HEK293T (cell line): Measurements from ENCODE around the gene PLEKHG2.

Experiments
- CTCF ChIA-PET: fragments of 350-600 bp; formaldehyde crosslinking; extraction: SDS; loops from one replicate; lab custom pipeline; 2021; ENCODE audit warnings: antibody characterized with exemption, inconsistent platforms; lab: Yijun Ruan, JAX
- POLR2A ChIA-PET: fragments of 350-600 bp; formaldehyde crosslinking; extraction: SDS; loops from one replicate; lab custom pipeline; 2020; ENCODE audit warnings: antibody characterized with exemption, inconsistent platforms; lab: Yijun Ruan, JAX
- DNase-seq: peaks from one replicate; pipeline ENCODE4 v3.0.0; 2012; ENCODE audit warnings: mixed read lengths; ENCODE audit errors: extremely low spot score
- ARNT ChIP-seq: fragments of 450-650 bp; IDR thresholded peaks from 2 replicates; pipeline ENCODE4 v1.6.1; 2017; ENCODE audit warnings: mild to moderate bottlenecking
- BHLHE40 ChIP-seq: fragments of 450-650 bp; IDR thresholded peaks from 2 replicates; pipeline ENCODE4 v1.6.1; 2016; ENCODE audit warnings: mild to moderate bottlenecking, moderate library complexity, borderline replicate concordance
- CTBP1 ChIP-seq: fragments of 450-650 bp; IDR thresholded peaks from 2 replicates; pipeline ENCODE4 v1.6.1; 2016; ENCODE audit warnings: borderline replicate concordance
- ELF4 ChIP-seq: fragments of 450-650 bp; IDR thresholded peaks from 2 replicates; pipeline ENCODE4 v1.6.1; 2017; ENCODE audit warnings: antibody characterized with exemption
- FOXA1 ChIP-seq: fragments of 450-650 bp; IDR thresholded peaks from 2 replicates; pipeline ENCODE4 v1.6.1; 2016; ENCODE audit warnings: mild to moderate bottlenecking
- FOXK2 ChIP-seq: fragments of 450-650 bp; IDR thresholded peaks from 2 replicates; pipeline ENCODE4 v1.6.1; 2016; ENCODE audit warnings: mild to moderate bottlenecking
- FOXM1 ChIP-seq: fragments of 450-650 bp; IDR thresholded peaks from 2 replicates; pipeline ENCODE4 v1.6.1; 2017; ENCODE audit warnings: mild to moderate bottlenecking, borderline replicate concordance
- HDGF ChIP-seq: fragments of 450-650 bp; IDR thresholded peaks from 2 replicates; pipeline ENCODE4 v1.6.1; 2017; ENCODE audit warnings: antibody characterized with exemption, borderline replicate concordance
- L3MBTL2 ChIP-seq: fragments of 450-650 bp; conservative IDR thresholded peaks from 2 replicates; pipeline ENCODE4 v1.6.1; 2016; ENCODE audit warnings: mild to moderate bottlenecking
- LEF1 ChIP-seq: fragments of 450-650 bp; IDR thresholded peaks from 2 replicates; pipeline ENCODE4 v1.6.1; 2017; ENCODE audit warnings: mild to moderate bottlenecking, borderline replicate concordance
- NFRKB ChIP-seq: fragments of 450-650 bp; IDR thresholded peaks from 2 replicates; pipeline ENCODE4 v1.6.1; 2016; ENCODE audit warnings: mild to moderate bottlenecking, moderate library complexity
- SP1 ChIP-seq: fragments of 450-650 bp; IDR thresholded peaks from 2 replicates; pipeline ENCODE4 v1.6.1; 2017
- SUZ12 ChIP-seq: fragments of 450-650 bp; IDR thresholded peaks from 2 replicates; pipeline ENCODE4 v1.6.1; 2016; ENCODE audit warnings: mild to moderate bottlenecking
- TARDBP ChIP-seq: fragments of 450-650 bp; IDR thresholded peaks from 2 replicates; pipeline ENCODE4 v1.6.1; 2016
- ZNF384 ChIP-seq: fragments of 450-650 bp; IDR thresholded peaks from 2 replicates; pipeline ENCODE4 v1.6.1; 2016
- TF ChIP-seq, protein P1 (sequence below): fragments of 450-650 bp; IDR thresholded peaks from 2 replicates; pipeline ENCODE4 v1.6.1; 2016

Gene PLEKHG2

GRCh38 chr19:39420769-39421168, 8.3 kb downstream of the PLEKHG2 start:
- TF ChIP-seq FOXA1 (no peak), HDGF (no peak), ARNT (no peak), LEF1 (no peak), ZNF384 (no peak), NFRKB (no peak), TARDBP (no peak), SP1 (no peak), CTBP1 (no peak), FOXK2 (no peak)
- TF ChIP-seq, protein P1, sequence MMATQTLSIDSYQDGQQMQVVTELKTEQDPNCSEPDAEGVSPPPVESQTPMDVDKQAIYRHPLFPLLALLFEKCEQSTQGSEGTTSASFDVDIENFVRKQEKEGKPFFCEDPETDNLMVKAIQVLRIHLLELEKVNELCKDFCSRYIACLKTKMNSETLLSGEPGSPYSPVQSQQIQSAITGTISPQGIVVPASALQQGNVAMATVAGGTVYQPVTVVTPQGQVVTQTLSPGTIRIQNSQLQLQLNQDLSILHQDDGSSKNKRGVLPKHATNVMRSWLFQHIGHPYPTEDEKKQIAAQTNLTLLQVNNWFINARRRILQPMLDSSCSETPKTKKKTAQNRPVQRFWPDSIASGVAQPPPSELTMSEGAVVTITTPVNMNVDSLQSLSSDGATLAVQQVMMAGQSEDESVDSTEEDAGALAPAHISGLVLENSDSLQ: no peak
- DNase-seq: no peak
- ChIA-PET POLR2A (interaction anchor here (1.6 to 6.8 kb wide), 3 partner anchors 8 to 15 kb away, joined by 4 to 78 read pairs (median 4); partner anchors contain the start of gene RPS16), CTCF (interaction anchor here (1.2 kb wide), 1 partner anchor 15 kb away, joined by 5 read pairs; the partner anchor contains the start of gene RPS16)

GRCh38 chr19:39422020-39422419, 9.6 kb downstream of the PLEKHG2 start:
- DNase-seq: no peak
- TF ChIP-seq, protein P1: no peak
- TF ChIP-seq LEF1: no peak
- TF ChIP-seq CTBP1: no peak
- TF ChIP-seq ELF4: no peak
- TF ChIP-seq FOXA1: no peak
- no peak for TF ChIP-seq ARNT
- no peak for TF ChIP-seq ZNF384
- no peak for TF ChIP-seq TARDBP
- TF ChIP-seq SP1: no peak
- no peak for TF ChIP-seq SUZ12
- no peak for TF ChIP-seq FOXM1
- no peak for TF ChIP-seq NFRKB
- no peak for TF ChIP-seq FOXK2
- TF ChIP-seq BHLHE40: no peak
- TF ChIP-seq HDGF: no peak
- no peak for TF ChIP-seq L3MBTL2
- ChIA-PET POLR2A (interaction anchor here (6.8 kb wide), 1 partner anchor 14 kb away, joined by 78 read pairs; the partner anchor contains the start of gene RPS16), CTCF (no interaction called here)

DNA sequence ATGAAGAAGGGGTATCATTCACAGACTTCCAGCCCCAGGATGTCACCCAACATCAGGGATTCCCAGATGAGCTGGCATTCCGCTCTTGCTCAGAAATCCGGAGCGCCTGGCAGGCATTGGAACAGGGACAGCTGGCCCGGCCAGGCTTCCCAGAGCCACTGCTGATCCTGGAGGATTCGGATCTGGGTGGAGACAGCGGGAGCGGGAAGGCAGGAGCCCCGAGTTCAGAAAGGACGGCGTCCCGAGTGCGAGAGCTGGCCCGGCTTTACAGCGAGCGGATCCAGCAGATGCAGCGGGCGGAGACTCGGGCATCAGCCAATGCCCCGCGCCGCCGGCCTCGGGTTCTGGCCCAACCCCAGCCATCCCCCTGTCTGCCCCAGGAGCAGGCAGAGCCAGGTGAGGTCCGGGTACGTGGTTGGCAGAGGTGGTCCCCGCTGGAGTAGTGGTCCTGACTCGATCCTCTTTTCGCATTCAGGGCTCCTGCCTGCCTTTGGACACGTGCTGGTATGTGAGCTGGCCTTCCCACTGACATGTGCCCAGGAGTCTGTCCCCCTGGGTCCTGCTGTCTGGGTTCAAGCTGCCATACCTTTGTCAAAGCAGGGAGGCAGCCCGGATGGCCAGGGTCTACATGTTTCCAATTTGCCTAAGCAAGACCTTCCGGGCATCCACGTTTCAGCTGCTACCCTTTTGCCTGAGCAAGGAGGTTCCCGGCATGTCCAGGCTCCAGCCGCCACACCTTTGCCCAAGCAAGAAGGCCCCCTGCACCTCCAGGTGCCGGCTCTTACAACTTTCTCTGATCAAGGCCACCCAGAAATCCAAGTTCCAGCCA, 11.0 kb downstream of the PLEKHG2 start:
- no peak for DNase-seq
- TF ChIP-seq FOXA1 (no peak), ARNT (no peak), L3MBTL2 (no peak), NFRKB (no peak), SP1 (no peak), BHLHE40 (no peak), ZNF384 (no peak)
- ChIA-PET POLR2A (interaction anchor here (1.0 to 3.4 kb wide), 4 partner anchors 9 to 22 kb away, joined by 3 to 30 read pairs (median 6); partner anchors contain the start of gene RPS16), CTCF (interaction anchor here (0.6 kb wide), 1 partner anchor 128 kb away, joined by 7 read pairs; no protein-coding TSS in a partner anchor)

GRCh38 chr19:39424934-39425333, 12.5 kb downstream of the PLEKHG2 start:
- ChIA-PET POLR2A (interaction anchor here (2.2 to 3.4 kb wide), 2 partner anchors 8 to 11 kb away, joined by 9 to 30 read pairs; partner anchors contain the start of gene RPS16), CTCF (no interaction called here)
- DNase-seq: no peak
- no peak for TF ChIP-seq TARDBP
- TF ChIP-seq FOXK2: no peak
- no peak for TF ChIP-seq L3MBTL2
- TF ChIP-seq ZNF384: no peak
- TF ChIP-seq ARNT: no peak
- TF ChIP-seq LEF1: no peak
- no peak for TF ChIP-seq ELF4
- TF ChIP-seq CTBP1: no peak
- no peak for TF ChIP-seq BHLHE40
- no peak for TF ChIP-seq FOXA1

- DNase-seq: no peak
- no peak for TF ChIP-seq BHLHE40
- TF ChIP-seq NFRKB: no peak
- no peak for TF ChIP-seq SUZ12
- TF ChIP-seq LEF1: no peak
- TF ChIP-seq FOXA1: no peak
- no peak for TF ChIP-seq SP1
- TF ChIP-seq FOXK2: no peak
- no peak for TF ChIP-seq L3MBTL2
- no peak for TF ChIP-seq CTBP1
- TF ChIP-seq TARDBP: no peak
- TF ChIP-seq HDGF: no peak
- TF ChIP-seq ZNF384: no peak
- no peak for TF ChIP-seq ARNT
- TF ChIP-seq FOXM1: no peak
- ChIA-PET CTCF (no interaction called here), POLR2A (interaction anchor here (2.4 to 3.4 kb wide), 2 partner anchors 10 kb away, joined by 30 to 52 read pairs; partner anchors contain the start of gene RPS16)
These were observed 13.3 kb downstream of the PLEKHG2 start for GRCh38 chr19:39425744-39426143.

DNA sequence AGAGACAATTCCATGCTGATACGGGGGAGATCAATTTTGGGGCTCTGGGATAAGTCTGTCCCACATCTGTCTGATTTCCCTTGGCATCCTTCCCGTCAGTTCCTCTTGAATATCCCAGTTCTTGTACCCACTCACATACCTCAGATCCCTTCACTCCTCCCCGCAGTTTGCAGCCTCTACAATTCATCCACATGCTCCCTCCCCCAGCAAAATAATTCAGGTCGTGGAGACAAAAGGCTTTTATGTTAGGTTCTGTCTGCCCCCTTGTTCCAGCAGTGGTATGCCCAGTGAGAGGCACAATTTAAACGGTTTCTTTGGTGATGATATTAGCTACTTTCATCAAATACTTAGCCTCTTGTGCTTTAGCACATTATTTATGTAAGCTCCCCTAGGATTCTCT, 13.7 kb downstream of the PLEKHG2 start:
- ChIA-PET POLR2A (interaction anchor here (0.8 to 2.4 kb wide), 2 partner anchors 10 to 35 kb away, joined by 3 to 52 read pairs; partner anchors contain the start of genes MED29, PAF1 and RPS16), CTCF (no interaction called here)
- no peak for TF ChIP-seq ELF4
- TF ChIP-seq SUZ12: no peak
- TF ChIP-seq L3MBTL2: no peak
- TF ChIP-seq TARDBP: no peak
- TF ChIP-seq LEF1: no peak
- TF ChIP-seq NFRKB: no peak
- TF ChIP-seq, protein P1: no peak
- TF ChIP-seq HDGF: no peak
- no peak for TF ChIP-seq ZNF384
- no peak for TF ChIP-seq FOXA1
- no peak for TF ChIP-seq BHLHE40
- no peak for TF ChIP-seq CTBP1
- no peak for TF ChIP-seq SP1
- TF ChIP-seq ARNT: no peak
- no peak for TF ChIP-seq FOXM1
- TF ChIP-seq FOXK2: no peak
- DNase-seq: no peak
